NB4 (cell line): Measurements from ENCODE around the gene TPM4.

Source experiments
- CTCF ChIP-seq: IDR thresholded peaks from one replicate; pipeline ENCODE4 v1.5.1; 2012; ENCODE audit warnings: low read depth, low read length
- POLR2A ChIP-seq: IDR thresholded peaks from 2 replicates; pipeline ENCODE4 v1.6.1; 2011; ENCODE audit warnings: mild to moderate bottlenecking; ENCODE audit not compliant: insufficient read length; ENCODE audit errors: extremely low read depth

DNA sequence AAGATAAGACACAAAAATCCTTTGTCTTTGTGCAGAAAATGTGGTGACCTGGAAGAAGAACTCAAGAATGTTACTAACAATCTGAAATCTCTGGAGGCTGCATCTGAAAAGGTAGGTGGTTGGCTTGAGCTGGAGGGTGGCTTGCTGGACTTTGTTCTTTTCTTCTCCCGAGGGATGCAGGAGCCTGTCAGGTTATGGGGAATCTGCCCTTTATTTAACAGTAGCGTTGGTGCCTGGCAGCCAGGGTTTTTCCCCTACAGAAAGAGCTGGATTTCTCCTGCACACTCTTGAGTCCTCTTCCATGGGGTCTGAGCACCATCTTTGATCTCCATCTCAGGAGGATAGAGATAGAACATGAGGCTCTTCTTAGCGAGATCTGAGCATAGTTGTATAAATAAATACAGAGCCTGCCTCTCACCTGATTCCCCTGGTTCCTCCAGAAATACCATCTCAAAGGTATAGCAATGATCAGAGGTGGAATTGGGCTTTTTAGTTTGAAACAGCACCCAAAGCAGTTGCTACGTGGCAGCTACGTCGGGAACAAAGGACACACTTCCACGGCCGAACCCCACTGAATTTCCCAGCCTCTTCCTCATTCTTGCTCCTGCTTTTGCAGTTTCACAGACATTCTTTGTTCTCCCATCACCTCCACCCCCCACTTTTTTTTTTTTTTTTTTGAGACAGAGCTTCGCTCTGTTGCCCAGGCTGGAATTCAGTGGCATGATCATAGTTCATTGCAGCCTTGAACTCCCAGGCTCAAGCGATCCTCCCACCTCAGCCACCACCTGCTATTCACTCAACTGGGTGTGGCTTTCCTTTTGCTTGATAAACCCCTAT, 12.9 kb downstream of the TPM4 start:
- TF ChIP-seq CTCF (no peak), POLR2A (no peak)
